Fibroblast of lung (primary cell): ENCODE data around the gene NUP98.

Experiments
- CTCF ChIP-seq, 2 donors: IDR thresholded peaks in 1 of 2; conservative IDR thresholded peaks in 1 of 2; 1 replicate in 1 of 2; 2 replicates in 1 of 2; pipeline ENCODE4 v1.5.1; 2011 to 2012; ENCODE audit warnings: low read length in 2 of 2, control low read depth in 1 of 2, inconsistent platforms in 1 of 2, low read depth in 1 of 2, mild to moderate bottlenecking in 1 of 2
- EZH2 ChIP-seq: IDR thresholded peaks from 2 replicates; pipeline ENCODE4 v1.5.1; 2012; ENCODE audit warnings: low read length, control low read depth, mild to moderate bottlenecking; ENCODE audit errors: missing control alignments

- TF ChIP-seq CTCF (conservative IDR thresholded peaks at IDR 0.05 in 1 of 2, IDR thresholded peaks at IDR 0.05 in 1 of 2; ENCODE audit: low read depth in 1 of 2, low read length in 2 of 2) (no peak), EZH2 (no peak)
These were observed 41.1 kb upstream of the NUP98 start for GRCh38 chr11:3838504-3838903.
